ENCODE data around the gene WDR77. TPM values are rescaled to one million over a fixed set of nuclear protein-coding genes. Genes with fewer than 3 reads are reported as not detected.

WDR77 gene
- total and polyA plus RNA-seq, 2 donors (not counting 1 experiment from before 2014, with no cell fraction given): 40.5 to 85.5 TPM

DNA sequence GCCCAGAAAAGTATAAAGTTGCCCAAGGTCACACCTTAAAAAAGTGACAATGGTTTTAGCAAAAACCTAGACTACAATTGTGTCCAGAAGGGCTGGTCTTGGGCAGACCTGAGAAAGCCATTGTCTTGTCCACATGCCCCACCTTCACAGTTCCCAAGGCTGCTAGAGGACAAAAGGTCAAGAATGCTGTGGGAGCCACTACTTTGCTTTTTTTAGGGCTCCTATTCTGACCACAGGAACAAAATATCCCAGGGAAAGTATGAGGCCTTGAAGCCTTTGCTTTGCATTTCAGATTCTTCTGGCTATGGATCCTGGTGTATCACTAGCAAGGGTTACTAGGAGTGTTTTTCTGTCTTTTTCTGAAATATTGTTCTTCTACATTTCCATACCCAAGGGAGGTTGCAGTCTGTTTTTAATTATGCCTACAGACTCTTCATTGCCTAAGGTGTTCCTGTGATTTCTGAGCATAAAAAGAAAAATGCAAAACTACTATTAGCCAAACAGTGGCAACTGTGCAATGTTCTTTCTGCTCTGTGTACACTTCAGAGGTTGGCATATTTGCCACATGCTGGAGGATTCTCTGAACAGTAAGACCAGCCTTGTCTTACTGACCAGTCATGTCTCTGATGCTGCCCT lies 35.5 kb upstream of the WDR77 start:
- H4K20me1 ChIP-seq (ENCODE audit: control insufficient read depth, insufficient read depth, low read length, poor library complexity, severe bottlenecking): no peaks in the 10 kb centered on the region
- H3K36me3 ChIP-seq (replicated peaks in 1 of 2; ENCODE audit: control extremely low read depth in 1 of 2, control insufficient read depth in 1 of 2, extremely low read depth in 1 of 2, insufficient read depth in 2 of 2, low read length in 1 of 2): no peaks in the 10 kb centered on the region
- no peak overlapping the region for H3K9ac ChIP-seq (ENCODE audit: low read length)
- H3K4me2 ChIP-seq (replicated peaks; ENCODE audit: low read depth, low read length, poor library complexity, severe bottlenecking): no peak overlapping the region
- no peaks in the 10 kb centered on the region for H3K27me3 ChIP-seq (replicated peaks in 1 of 4; ENCODE audit: control extremely low read depth in 1 of 4, control insufficient read depth in 3 of 4, insufficient read depth in 4 of 4, low read length in 3 of 4)
- intact Hi-C loops (cut with micrococcal nuclease): no loop called here
- H3K27ac ChIP-seq (ENCODE audit: low read length in 2 of 2): no peak overlapping the region
- Mint-ChIP-seq H3K27me3 (no peaks in the 10 kb centered on the region), H3K4me1 (peaks cover 28% of the 10 kb centered on the region), H3K4me3 (no peak overlapping the region), H3K27ac (no peak overlapping the region), H3K9me3 (ENCODE audit: insufficient read depth) (no peaks in the 10 kb centered on the region)
- TF ChIP-seq EZH2 (IDR thresholded peaks at IDR 0.05; ENCODE audit: borderline replicate concordance, insufficient read depth, low read depth, low read length, poor library complexity, severe bottlenecking): no peak
- TF ChIP-seq, protein P1, sequence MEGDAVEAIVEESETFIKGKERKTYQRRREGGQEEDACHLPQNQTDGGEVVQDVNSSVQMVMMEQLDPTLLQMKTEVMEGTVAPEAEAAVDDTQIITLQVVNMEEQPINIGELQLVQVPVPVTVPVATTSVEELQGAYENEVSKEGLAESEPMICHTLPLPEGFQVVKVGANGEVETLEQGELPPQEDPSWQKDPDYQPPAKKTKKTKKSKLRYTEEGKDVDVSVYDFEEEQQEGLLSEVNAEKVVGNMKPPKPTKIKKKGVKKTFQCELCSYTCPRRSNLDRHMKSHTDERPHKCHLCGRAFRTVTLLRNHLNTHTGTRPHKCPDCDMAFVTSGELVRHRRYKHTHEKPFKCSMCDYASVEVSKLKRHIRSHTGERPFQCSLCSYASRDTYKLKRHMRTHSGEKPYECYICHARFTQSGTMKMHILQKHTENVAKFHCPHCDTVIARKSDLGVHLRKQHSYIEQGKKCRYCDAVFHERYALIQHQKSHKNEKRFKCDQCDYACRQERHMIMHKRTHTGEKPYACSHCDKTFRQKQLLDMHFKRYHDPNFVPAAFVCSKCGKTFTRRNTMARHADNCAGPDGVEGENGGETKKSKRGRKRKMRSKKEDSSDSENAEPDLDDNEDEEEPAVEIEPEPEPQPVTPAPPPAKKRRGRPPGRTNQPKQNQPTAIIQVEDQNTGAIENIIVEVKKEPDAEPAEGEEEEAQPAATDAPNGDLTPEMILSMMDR (IDR thresholded peaks at IDR 0.05): no peak
- H2AFZ ChIP-seq (ENCODE audit: insufficient read depth, low read depth, low read length, poor library complexity, severe bottlenecking): no peak overlapping the region
- ChIA-PET POLR2A (no interaction called here), CTCF (interaction anchor here (0.7 to 14.7 kb wide), 5 partner anchors 10 to 283 kb away, joined by 3 to 276 read pairs (median 32); partner anchors contain the start of genes ADORA3 and TMIGD3)
- no peak overlapping the region for H3K4me3 ChIP-seq (ENCODE audit: control extremely low read depth in 1 of 5, extremely low read depth in 1 of 5, insufficient read depth in 1 of 5, low read depth in 2 of 5, low read length in 4 of 5)
- peaks cover 18 to 22% of the 10 kb centered on the region in 2 donors for H3K4me1 ChIP-seq (ENCODE audit: control insufficient read depth in 2 of 2, insufficient read depth in 2 of 2, low read length in 2 of 2)
- H3K9me3 ChIP-seq (ENCODE audit: control extremely low read depth in 1 of 3, control insufficient read depth in 2 of 3, insufficient read depth in 1 of 3, low read length in 2 of 3): no peaks in the 10 kb centered on the region
- ATAC-seq (ENCODE audit: low read depth): no peak
- no peaks in the 10 kb centered on the region for H3K79me2 ChIP-seq (ENCODE audit: control insufficient read depth, insufficient read depth, low read length)
- no peak for DNase-seq

DNA sequence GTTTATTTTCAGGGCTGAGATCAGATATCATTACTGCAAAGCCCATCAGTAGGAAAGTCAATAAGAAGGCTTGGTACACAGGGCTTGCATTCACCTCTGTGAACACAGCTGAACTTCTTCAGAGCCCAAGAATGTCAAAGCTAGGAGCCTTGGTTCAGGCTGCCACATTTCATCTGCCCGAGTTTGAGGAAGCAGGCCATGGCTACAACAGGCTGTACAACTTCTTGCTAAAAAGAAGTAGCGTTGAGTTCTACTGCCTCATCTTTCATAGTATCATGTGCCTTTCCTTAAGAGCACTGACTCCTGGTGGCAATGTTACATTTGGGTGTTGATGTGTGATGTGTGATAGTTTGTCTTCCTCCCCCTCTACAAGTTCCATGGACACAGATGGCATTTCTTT lies 34.8 kb upstream of the WDR77 start:
- no peak overlapping the region for H3K4me3 ChIP-seq (ENCODE audit: control extremely low read depth in 1 of 5, extremely low read depth in 1 of 5, insufficient read depth in 1 of 5, low read depth in 2 of 5, low read length in 4 of 5)
- ChIA-PET CTCF (interaction anchor here (0.7 to 14.7 kb wide), 5 partner anchors 9 to 284 kb away, joined by 3 to 276 read pairs (median 32); partner anchors contain the start of genes ADORA3 and TMIGD3), POLR2A (no interaction called here)
- no peak for DNase-seq
- TF ChIP-seq, protein P1 (IDR thresholded peaks at IDR 0.05): no peak
- no peak for TF ChIP-seq EZH2 (IDR thresholded peaks at IDR 0.05; ENCODE audit: borderline replicate concordance, insufficient read depth, low read depth, low read length, poor library complexity, severe bottlenecking)
- ATAC-seq (ENCODE audit: low read depth): no peak
- no peaks in the 10 kb centered on the region for H3K27me3 ChIP-seq (replicated peaks in 1 of 4; ENCODE audit: control extremely low read depth in 1 of 4, control insufficient read depth in 3 of 4, insufficient read depth in 4 of 4, low read length in 3 of 4)
- H3K9me3 ChIP-seq (ENCODE audit: control extremely low read depth in 1 of 3, control insufficient read depth in 2 of 3, insufficient read depth in 1 of 3, low read length in 2 of 3): no peaks in the 10 kb centered on the region
- H3K4me1 ChIP-seq (ENCODE audit: control insufficient read depth in 2 of 2, insufficient read depth in 2 of 2, low read length in 2 of 2): peaks cover 18 to 22% of the 10 kb centered on the region in 2 donors
- peaks cover 0 to 1% of the 10 kb centered on the region in 2 experiments for H3K36me3 ChIP-seq (replicated peaks in 1 of 2; ENCODE audit: control extremely low read depth in 1 of 2, control insufficient read depth in 1 of 2, extremely low read depth in 1 of 2, insufficient read depth in 2 of 2, low read length in 1 of 2)
- WGBS (ENCODE audit: insufficient coverage): 71% methylated on average over 1 of the region's 2 CpGs
- no peak overlapping the region for H3K4me3 Mint-ChIP-seq
- no peaks in the 10 kb centered on the region for H3K79me2 ChIP-seq (ENCODE audit: control insufficient read depth, insufficient read depth, low read length)
- no peaks in the 10 kb centered on the region for H4K20me1 ChIP-seq (ENCODE audit: control insufficient read depth, insufficient read depth, low read length, poor library complexity, severe bottlenecking)
- no peak overlapping the region for H3K27ac ChIP-seq (ENCODE audit: low read length in 2 of 2)
- H3K27ac Mint-ChIP-seq: no peak overlapping the region
- peaks cover 23% of the 10 kb centered on the region for H3K4me1 Mint-ChIP-seq
- H3K9me3 Mint-ChIP-seq (ENCODE audit: insufficient read depth): no peaks in the 10 kb centered on the region
- H3K4me2 ChIP-seq (replicated peaks; ENCODE audit: low read depth, low read length, poor library complexity, severe bottlenecking): no peak overlapping the region
- no peaks in the 10 kb centered on the region for H3K27me3 Mint-ChIP-seq
- intact Hi-C loops (cut with micrococcal nuclease): no loop called here
- no peak overlapping the region for H3K9ac ChIP-seq (ENCODE audit: low read length)
- H2AFZ ChIP-seq (ENCODE audit: insufficient read depth, low read depth, low read length, poor library complexity, severe bottlenecking): no peak overlapping the region
